MCF 10A (cell line): ENCODE measurements around the gene THAP12. TPM values are rescaled to one million over a fixed set of nuclear protein-coding genes. Genes with fewer than 3 reads are reported as not detected.
"Not testable (repeated sequence)": the region's sequence is repeated elsewhere in the genome, so short reads cannot be mapped to it uniquely, and the experiment has no call there.

Experiments used
- BruUV-seq: library from RNA; stranded (reverse); fragments of 400-500 nt; replicated peaks from 2 replicates; lab custom pipeline; 2021; lab: Mats Ljungman, UMichigan
- CTCF ChIA-PET: fragments of 300-600 bp; sonication (Branson Sonifier 250); formaldehyde crosslinking; extraction: SDS; loops from one replicate; lab custom pipeline; 2021; ENCODE audit warnings: antibody characterized with exemption, inconsistent platforms; lab: Yijun Ruan, JAX
- POLR2A ChIA-PET: fragments of 300-600, 350-650 bp; sonication (Branson Sonifier 250); formaldehyde crosslinking; extraction: SDS; loops from one replicate; lab custom pipeline; 2020; ENCODE audit warnings: antibody characterized with exemption, inconsistent platforms; lab: Yijun Ruan, JAX
- DNase-seq: peaks from one replicate; pipeline ENCODE4 v3.0.0-alpha.2; 2018; ENCODE audit not compliant: unreplicated experiment
- H3K27ac Mint-ChIP-seq: one replicate; pipeline ENCODE4 v1.8.0; 2022; ENCODE audit warnings: mild to moderate bottlenecking, low read depth, mixed read lengths; ENCODE audit not compliant: unreplicated experiment
- H3K27me3 Mint-ChIP-seq: one replicate; pipeline ENCODE4 v1.8.0; 2022; ENCODE audit warnings: mixed read lengths; ENCODE audit not compliant: insufficient read depth, unreplicated experiment
- H3K36me3 Mint-ChIP-seq: one replicate; pipeline ENCODE4 v1.8.0; 2022; ENCODE audit warnings: mild to moderate bottlenecking, moderate library complexity, mixed read lengths; ENCODE audit not compliant: insufficient read depth, unreplicated experiment
- H3K4me1 Mint-ChIP-seq: one replicate; pipeline ENCODE4 v1.8.0; 2022; ENCODE audit warnings: mixed read lengths; ENCODE audit not compliant: insufficient read depth, unreplicated experiment
- H3K4me3 Mint-ChIP-seq: one replicate; pipeline ENCODE4 v1.8.0; 2022; ENCODE audit warnings: mild to moderate bottlenecking, moderate library complexity, mixed read lengths; ENCODE audit not compliant: unreplicated experiment
- H3K9me3 Mint-ChIP-seq: one replicate; pipeline ENCODE4 v1.8.0; 2022; ENCODE audit warnings: mixed read lengths; ENCODE audit not compliant: unreplicated experiment
- intact Hi-C: fragments of 100-400 bp; cut with micrococcal nuclease; formaldehyde crosslinking; loops from 2 replicates; pipeline ENCODE4 v1.14.1; 2022
- total RNA-seq: library from RNA; stranded (reverse); gene quantifications from 2 replicates; pipeline ENCODE4 v1.2.3, GENCODE V29; 2022
- TF ChIP-seq, protein P1 (sequence below): fragments of 200-600 bp; IDR thresholded peaks from one replicate; pipeline ENCODE4 v1.8.0; 2022; ENCODE audit warnings: antibody characterized with exemption, mild to moderate bottlenecking; ENCODE audit not compliant: unreplicated experiment

The THAP12 gene
- total RNA-seq, 1 experiment from 2014 or later, result 49.3 TPM

DNA sequence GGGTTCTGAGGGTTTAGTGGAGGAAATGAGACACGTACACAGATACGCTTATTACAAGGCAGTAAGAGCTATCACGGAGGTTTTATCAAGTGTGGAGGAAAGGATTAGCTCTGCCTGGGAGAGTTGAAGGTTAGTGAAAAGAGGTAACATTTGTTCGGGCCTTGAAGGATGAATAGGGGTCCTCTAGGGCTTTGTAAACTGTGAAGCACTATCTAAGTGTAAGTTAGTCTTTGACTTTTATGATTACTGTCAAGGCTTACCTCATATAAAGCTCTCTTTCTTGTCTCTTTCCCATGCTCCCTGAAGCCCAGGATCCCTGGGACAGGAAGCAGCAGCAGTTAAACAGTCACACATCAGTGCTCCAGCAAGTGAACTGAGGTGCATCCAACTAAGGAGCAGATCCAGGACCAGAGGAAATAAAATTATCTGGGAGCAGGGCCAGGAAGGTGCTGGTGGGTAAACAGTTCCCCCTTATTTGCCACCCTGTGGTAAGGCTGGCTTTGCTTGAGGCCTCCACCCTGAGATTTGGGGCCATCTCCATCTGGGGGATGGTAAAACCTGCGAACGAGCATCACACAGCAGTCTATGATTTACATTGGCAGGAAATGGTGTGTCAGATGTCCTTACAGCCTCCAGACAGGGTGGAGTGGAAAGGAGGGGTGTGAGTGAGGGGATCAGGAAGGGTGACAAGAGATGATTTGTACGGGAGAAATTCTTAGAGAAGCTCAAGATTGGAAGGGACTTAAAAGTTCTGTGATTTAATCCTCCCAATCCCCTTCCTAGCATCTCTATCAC lies 27.4 kb upstream of the THAP12 start:
- POLR2A ChIA-PET, result interaction anchor here (0.5 to 1.3 kb wide), 3 partner anchors 22 to 36 kb away, joined by 3 to 5 read pairs (median 3); no protein-coding TSS in a partner anchor
- no TSS peak for BruUV-seq
- no peak overlapping the region for H3K27ac Mint-ChIP-seq

DNA sequence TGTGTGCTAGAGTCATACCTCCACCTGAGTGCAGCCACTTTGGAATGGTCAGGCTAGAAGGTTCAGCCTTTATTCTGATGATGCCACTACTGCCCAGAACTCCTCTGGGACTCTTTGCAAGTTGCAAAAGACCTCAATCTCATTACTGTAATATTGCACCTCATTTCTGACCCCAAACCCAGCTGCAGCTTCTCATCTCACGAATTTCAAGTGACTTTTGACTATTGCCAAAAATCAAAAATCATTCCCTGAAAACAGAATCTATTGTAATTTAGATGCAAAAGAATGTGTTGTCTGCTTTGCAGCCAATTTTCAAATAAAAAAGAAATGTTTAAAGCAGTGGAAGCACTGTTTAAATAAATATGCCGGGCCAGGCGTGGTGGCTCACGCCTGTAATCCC lies 25.4 kb upstream of the THAP12 start:
- BruUV-seq, result no TSS peak
- H3K27me3 Mint-ChIP-seq, result no peaks in the 10 kb centered on the region
- no peak overlapping the region for H3K4me3 Mint-ChIP-seq
- no peak overlapping the region for H3K27ac Mint-ChIP-seq
- no peak for DNase-seq
- ChIA-PET CTCF (interaction anchor here (0.6 to 1.0 kb wide), 2 partner anchors 14 to 550 kb away, joined by 3 to 4 read pairs; no protein-coding TSS in a partner anchor), POLR2A (no interaction called here)
- no peaks in the 10 kb centered on the region for H3K36me3 Mint-ChIP-seq
- H3K9me3 Mint-ChIP-seq, result no peaks in the 10 kb centered on the region
- no peaks in the 10 kb centered on the region for H3K4me1 Mint-ChIP-seq
- intact Hi-C loops, result no loop called here
- TF ChIP-seq, protein P1, sequence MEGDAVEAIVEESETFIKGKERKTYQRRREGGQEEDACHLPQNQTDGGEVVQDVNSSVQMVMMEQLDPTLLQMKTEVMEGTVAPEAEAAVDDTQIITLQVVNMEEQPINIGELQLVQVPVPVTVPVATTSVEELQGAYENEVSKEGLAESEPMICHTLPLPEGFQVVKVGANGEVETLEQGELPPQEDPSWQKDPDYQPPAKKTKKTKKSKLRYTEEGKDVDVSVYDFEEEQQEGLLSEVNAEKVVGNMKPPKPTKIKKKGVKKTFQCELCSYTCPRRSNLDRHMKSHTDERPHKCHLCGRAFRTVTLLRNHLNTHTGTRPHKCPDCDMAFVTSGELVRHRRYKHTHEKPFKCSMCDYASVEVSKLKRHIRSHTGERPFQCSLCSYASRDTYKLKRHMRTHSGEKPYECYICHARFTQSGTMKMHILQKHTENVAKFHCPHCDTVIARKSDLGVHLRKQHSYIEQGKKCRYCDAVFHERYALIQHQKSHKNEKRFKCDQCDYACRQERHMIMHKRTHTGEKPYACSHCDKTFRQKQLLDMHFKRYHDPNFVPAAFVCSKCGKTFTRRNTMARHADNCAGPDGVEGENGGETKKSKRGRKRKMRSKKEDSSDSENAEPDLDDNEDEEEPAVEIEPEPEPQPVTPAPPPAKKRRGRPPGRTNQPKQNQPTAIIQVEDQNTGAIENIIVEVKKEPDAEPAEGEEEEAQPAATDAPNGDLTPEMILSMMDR, result no peak

More for the DNA sequence above, 27.4 kb upstream of the THAP12 start:
- DNase-seq, result no peak
- H3K9me3 Mint-ChIP-seq, result no peaks in the 10 kb centered on the region
- TF ChIP-seq, protein P1, result no peak
- H3K4me1 Mint-ChIP-seq, result no peaks in the 10 kb centered on the region
- H3K36me3 Mint-ChIP-seq, result no peaks in the 10 kb centered on the region
- H3K4me3 Mint-ChIP-seq, result no peak overlapping the region
- intact Hi-C loops, result no loop called here
- CTCF ChIA-PET, result no interaction called here
- H3K27me3 Mint-ChIP-seq, result peaks cover 19% of the 10 kb centered on the region

DNA sequence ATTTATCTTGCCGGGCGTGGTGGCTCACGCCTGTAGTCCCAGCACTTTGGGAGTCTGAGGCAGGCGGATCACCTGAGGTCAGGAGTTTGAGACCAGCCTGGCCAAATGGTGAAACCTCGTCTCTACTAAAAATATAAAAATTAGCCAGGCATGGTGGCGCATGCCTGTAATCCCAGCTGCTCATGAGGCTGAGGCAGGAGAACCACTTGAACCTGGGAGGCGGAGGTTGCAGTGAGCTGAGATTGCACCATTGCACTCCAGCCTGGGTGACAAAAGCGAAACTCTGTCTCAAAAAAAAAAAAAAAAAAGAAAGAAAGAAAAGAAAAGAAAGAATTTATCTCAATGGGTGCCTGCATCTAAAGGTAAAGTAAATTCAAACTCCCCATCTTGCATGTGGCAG lies 20.6 kb upstream of the THAP12 start:
- ChIA-PET POLR2A (interaction anchor here (0.6 to 1.3 kb wide), 4 partner anchors 8 to 243 kb away, joined by 3 read pairs; partner anchors contain the start of genes GVQW3 and THAP12), CTCF (interaction anchor here (1.1 kb wide), 1 partner anchor 168 kb away, joined by 3 read pairs; no protein-coding TSS in a partner anchor)
- intact Hi-C loops, H3K9me3 Mint-ChIP-seq, H3K27me3 Mint-ChIP-seq, H3K27ac Mint-ChIP-seq, H3K4me3 Mint-ChIP-seq, BruUV-seq, DNase-seq, H3K36me3 Mint-ChIP-seq, H3K4me1 Mint-ChIP-seq: not testable (repeated sequence)

DNA sequence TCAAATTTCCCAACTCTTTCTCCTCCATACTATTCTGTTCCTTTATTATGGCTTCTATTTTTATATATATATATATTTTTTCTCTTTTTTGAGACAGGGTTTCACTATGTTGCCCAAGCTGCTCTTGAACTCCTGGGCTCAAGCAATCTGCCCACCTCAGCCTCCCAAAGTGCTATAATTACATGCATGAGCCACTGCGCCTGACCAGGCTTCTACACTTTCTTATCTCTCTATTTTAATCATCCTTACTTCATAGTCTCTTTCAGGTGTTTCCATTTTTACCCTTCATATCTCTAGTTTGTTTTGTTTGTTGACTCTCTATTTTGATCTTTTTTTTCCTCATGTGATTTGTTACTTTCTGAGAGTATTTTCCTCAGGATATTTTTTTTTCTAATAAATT lies 20.0 kb upstream of the THAP12 start:
- TF ChIP-seq, protein P1, result no peak
- intact Hi-C loops, result no loop called here
- Mint-ChIP-seq H3K9me3 (no peaks in the 10 kb centered on the region), H3K36me3 (no peaks in the 10 kb centered on the region), H3K4me1 (no peaks in the 10 kb centered on the region), H3K27me3 (no peaks in the 10 kb centered on the region), H3K4me3 (no peak overlapping the region), H3K27ac (no peak overlapping the region)
- no peak for DNase-seq
- CTCF ChIA-PET, result interaction anchor here (1.1 kb wide), 1 partner anchor 167 kb away, joined by 3 read pairs; no protein-coding TSS in a partner anchor
- BruUV-seq, result no TSS peak
- POLR2A ChIA-PET, result interaction anchor here (0.7 kb wide), 2 partner anchors 9 to 244 kb away, joined by 3 read pairs; no protein-coding TSS in a partner anchor
